Urothelium cell line (cell line): ENCODE measurements around the gene UPK3A.

ENCODE experiments used
- DNase-seq: peaks from one replicate; pipeline ENCODE4 v3.0.0; 2011; ENCODE audit warnings: low spot score, mixed read lengths
- FAIRE-seq: peaks from 2 replicates; lab custom pipeline; 2011; peaks lifted over from hg19 to GRCh38; lab: Jason Lieb, UNC

Gene UPK3A

DNA sequence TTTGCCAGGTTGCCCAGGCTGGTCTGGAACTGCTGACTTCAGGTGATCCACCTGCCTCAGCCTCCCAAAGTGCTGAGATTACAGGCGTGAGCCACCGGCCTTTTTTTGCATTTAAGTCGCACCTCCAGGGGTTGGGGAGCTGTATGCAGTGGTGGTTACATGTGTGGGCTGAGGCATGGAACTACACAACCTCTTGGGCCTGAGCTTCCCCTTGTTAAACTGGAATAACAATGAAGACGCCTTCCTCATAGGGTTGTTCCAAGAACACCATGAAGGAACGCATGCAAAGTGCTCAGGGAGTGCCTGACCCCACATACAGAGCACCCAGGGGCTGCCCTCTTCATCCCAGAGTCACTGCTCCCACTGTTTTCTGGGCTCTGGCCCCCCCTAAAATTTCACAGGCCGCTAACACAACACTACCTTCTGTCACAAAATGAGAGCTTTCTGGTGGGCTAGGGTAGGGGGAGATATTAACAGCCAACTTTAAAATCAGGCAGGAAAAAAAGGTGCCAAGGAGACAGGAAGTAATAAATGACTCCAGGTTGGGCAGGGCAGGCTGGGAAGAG, 23.7 kb downstream of the UPK3A start:
- FAIRE-seq (no peak), DNase-seq (no peak)

DNA sequence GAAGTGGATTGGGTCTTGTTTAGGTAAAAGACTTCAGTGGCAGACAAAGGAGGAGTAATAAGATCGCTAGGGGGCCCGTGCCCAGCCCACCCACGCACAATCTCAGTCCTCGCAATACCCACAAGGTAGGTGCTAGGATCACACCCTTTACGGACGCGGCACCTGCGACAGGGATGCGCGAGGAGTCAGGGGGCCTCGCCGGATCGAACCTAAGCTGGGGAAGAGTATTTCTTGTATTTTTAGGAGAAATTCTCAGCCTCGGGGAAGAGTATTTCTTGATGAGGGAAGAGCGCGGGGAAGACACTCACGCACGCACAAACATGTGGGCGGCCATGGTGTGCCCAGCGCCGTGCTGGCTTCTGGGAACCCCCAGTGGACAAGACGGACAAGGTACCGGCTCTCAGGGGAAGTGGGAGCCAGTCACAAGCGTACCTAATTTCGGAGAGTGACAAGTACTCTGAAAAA, 24.2 kb downstream of the UPK3A start:
- no peak for FAIRE-seq
- DNase-seq, result no peak

DNA sequence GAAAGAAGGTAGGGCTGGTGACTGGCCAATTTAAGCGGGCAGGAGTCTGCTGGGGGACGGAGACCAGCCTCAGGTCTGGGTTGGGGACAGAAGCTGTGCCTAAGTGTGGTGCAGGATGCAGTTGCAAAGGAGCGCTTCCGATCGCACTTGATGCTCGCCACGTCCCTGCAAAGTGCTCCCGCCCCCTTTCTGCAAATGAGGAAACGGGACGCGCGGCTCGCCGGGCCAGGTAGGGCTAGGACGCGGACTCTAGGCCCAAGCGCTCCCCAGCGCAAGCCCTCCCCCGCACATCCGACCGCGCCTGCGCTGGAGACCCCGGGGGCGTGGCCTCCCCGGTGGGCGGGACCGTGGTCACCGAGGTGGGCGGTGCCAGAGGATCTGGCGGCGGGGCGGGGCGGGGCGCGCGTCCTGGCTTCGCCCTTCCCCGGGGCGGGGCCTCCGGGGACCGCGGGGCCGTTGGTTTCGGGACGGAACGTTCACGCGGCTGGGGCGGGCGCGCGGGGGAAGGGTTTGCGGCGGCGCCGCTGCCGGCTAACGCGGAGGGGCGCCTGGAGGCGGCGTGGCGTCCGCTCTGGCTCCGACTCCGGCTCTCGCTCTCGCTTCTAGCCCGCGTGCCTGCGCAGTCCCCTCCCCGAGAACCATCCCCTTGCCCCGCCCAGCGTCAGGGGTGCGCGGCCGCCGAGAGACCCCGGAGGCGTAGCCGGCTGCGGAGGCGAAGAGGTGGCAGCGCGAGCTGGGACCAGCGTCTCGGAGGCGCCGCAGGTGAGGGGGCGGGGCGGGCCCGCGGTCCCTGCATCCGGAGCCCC, 24.9 kb downstream of the UPK3A start, which contains the start of gene FAM118A:
TSS of gene FAM118A (plus strand) at position 513 of the 806 bp plus-strand sequence. CDS start 12,446 bp downstream, outside the sequence.
- peak; percentile 91 for FAIRE-seq

DNA sequence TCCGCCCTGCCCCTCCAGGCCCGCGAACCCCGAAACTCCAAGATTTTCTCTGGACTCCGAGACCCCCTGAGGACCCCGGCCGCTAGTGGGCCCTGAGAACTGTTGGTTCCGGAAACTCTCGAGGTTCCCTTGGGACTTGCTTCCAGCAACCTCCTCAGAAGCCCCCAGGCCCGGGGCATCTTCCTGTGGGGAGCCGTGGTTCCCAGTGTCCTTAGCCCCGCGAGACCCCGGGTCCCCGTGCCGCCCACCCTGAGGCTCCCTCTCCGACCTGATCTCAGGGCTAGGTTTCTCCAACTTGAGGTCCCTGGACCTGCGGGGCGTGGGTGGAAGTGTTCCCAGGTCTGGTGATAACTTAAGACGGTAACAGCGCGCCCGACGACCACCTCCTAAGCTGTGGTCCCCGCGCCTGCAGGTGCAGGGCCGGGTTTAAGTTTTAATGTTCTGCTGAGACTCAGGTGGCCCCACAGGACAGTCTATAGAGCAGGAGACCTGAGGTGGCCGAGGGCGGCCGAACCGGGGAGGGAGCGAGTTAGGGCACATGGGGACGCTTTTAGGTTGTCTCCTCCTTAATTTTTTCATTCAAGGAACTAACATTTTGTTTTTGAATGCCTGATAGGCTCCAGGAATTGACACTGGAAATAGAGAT, 25.7 kb downstream of the UPK3A start:
- DNase-seq, result no peak
- FAIRE-seq, result no peak

More for the DNA sequence above, 24.9 kb downstream of the UPK3A start, which contains the start of gene FAM118A:
- DNase-seq, result peak; percentile 98

DNA sequence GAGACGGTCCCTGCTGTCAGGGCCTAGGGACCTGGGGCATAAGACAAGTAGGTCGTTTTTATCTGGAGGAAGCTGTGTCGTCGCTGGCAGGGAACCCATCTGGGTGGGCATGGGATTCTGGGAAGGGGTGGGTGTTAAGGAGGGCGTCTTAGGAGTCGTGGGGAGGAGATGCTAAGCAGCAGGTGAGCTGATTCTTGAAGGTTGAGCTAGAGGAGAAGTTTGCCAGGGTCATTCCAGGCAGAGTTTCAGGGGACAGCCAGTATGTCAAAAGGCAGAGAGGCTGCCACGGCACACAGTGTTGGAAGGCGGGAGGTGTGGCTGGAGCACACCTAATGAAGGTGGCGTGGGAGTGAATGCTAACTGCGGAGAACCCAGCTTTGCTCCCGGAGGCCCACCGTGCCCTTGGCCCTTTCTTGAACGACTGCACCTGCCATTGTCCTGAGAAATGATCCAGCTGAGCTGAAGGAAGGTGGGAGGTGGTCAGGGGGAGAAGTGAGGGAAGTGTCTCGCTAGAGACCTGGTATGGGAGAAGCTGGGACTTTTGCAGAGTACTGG, 26.3 kb downstream of the UPK3A start:
- DNase-seq (no peak), FAIRE-seq (no peak)

DNA sequence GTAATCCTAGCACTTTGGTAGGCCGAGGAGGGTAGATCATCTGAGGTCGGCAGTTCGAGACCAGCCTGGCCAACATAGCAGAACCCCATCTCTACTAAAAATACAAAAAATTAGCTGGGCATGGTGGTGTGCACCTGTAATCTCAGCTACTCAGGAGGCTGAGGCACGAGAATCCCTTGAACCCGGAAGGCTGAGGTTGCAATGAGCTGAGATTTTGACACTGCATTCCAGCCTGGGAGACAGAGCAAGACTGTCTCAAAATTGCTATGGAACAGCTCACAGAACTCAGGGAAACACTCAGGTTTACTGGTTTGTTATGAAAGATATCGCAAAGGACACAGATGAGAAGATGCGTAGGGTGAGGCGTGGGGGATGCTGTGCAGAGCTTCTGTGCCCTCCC, 27.7 kb downstream of the UPK3A start:
- FAIRE-seq (no peak), DNase-seq (no peak)

DNA sequence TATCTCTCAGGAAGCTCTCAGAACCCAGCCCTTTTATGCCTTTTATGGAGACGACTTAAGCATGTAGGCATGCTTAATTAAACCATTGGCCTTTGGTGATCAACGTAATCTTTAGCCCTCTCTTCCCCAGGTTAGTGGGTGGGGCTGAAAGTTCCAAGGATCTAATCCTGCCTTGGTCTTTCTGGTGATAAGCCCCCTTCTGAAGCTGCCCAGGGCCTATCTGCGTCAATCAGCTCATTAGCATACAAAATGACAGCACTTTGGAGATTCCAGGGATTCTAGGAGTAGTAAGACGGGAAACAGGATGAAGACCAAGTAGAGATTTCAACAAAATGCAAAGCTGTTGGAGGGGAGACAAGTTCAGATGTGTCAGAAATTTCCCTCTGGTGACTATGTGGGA, 28.1 kb downstream of the UPK3A start:
- DNase-seq (no peak), FAIRE-seq (no peak)

DNA sequence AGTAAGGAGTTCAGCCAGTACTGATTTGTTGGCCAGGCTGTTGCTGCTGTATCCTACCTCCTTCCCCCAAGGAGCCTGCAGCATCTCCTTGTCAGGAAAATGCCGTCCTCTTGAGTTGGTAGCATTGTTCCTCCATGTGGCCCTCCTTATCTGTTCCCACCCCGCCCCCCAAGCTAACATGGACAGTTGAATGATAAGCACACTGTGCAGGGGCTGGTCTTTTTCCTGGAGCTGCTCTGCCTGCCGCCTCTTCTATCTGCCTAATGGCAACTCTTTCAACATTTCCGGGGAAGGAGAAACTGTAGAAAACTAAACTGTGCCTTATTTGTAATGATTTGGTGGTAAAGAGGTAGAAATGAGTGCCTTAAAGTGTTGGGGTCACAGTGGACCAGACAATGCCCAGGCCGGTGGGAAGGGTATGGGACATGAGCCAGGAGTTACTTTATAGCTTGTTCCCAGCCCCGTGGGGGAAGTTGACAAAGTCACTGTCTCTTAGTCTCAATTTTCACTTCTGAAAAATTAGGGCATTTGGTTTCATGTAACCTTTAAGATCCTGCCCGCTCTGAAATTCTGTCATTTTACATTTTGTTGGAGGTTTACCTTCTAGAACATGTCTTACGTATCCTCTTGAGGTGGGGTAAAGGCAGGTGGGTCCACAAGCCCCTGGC, 29.4 kb downstream of the UPK3A start:
- no peak for DNase-seq
- no peak for FAIRE-seq

DNA sequence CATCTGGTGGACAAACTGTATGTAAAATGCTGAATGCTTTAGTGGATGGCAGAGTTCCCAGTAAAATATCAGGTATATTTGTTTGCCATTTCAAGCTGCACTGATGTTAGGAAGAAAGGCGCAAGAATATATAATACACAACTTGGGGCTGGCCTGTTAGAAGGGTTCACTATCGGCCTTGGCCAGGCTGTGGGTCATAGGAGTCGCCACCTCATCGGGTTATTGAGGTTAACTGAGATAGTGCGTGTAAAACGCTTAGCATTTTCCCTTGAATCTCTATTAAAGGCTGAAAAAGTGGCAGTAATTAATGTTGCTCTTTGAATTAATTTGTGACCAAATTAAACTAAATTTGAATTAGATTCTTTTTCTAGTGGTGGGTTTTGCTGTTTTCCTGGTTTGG, 30.0 kb downstream of the UPK3A start:
- FAIRE-seq (no peak), DNase-seq (no peak)

DNA sequence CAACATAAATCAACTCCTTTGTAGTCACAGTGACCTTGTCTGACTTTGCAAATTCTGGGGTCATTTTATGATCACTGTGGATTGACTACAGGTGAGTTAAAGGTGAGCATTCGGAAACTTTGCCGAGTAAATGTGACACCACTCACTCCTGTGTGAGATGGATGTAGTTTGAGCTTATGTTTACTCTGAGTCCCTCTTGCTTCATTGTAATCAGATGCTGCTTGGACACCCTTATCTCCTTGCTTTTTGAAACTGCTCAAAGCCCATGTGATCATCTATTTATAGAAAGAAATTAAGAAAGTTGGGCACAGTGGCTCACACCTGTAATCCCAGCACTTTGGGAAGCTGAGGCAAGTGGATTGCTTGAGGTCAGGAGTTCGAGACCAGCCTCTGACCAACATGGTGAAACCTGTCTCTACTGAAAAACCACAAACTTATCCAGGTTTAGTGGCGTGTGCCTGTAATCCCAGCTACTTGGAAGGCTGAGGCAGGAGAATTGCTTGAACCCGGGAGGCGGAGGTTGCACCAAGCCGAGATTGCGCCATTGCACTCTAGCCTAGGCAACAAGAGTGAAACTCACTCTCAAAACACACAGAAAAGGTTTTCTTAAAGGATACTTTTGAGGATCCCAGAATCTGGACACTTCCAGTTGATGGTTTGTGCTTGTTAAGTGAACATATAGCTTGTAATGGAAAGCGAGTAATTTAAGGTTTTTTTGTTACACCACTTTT, 32.2 kb downstream of the UPK3A start:
- FAIRE-seq (no peak), DNase-seq (no peak)

DNA sequence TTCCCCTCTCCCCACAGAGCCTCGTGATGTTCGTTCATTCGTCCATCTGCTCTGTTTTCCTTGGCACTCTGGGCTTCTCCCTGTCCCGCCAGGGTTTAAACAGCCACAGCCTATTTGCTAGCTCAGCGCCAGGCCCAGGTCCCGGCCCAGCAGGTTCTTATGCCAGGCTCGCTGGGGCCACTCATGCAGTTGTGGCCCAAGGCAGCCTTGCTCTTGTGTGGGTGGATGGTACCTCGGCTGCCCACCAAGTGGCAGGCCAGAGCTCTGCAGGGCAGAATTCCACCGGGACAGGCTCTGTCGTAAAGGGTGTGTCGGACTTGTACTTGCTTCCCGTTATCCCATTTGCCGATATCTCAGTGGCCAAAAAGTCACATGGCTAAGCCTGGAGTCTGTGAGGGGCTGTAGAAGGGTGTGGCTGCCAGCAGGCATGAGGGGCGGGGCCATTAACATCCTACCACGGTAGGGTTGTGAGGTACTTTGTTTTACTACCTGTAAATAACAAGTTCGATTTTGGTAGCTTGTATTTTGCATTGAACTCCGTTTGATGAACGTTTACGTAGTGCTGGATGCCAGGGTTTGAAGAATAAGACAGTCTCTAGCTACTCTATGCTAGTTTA, 32.9 kb downstream of the UPK3A start:
- FAIRE-seq, result no peak
- DNase-seq, result peak; percentile 47

DNA sequence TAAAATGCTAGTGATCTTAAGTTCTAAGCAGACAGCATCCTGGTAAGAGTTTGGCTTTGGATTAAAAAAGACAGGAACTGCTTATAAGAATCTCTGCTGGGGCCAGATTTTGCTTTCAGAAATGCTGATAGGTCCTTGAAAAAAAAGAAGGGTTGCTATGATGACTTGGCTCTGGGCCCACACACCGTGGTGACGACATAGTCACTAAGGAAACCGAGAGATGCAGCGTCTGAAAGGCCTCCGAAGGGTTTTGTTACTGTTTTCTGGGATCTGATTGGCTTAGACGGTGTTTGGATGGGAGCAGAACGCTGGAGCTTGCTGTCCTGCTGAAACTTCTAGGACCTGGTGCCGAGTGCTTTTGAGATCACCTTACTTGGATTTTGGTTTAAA, 33.4 kb downstream of the UPK3A start:
- DNase-seq (peak; percentile 70), FAIRE-seq (no peak)

DNA sequence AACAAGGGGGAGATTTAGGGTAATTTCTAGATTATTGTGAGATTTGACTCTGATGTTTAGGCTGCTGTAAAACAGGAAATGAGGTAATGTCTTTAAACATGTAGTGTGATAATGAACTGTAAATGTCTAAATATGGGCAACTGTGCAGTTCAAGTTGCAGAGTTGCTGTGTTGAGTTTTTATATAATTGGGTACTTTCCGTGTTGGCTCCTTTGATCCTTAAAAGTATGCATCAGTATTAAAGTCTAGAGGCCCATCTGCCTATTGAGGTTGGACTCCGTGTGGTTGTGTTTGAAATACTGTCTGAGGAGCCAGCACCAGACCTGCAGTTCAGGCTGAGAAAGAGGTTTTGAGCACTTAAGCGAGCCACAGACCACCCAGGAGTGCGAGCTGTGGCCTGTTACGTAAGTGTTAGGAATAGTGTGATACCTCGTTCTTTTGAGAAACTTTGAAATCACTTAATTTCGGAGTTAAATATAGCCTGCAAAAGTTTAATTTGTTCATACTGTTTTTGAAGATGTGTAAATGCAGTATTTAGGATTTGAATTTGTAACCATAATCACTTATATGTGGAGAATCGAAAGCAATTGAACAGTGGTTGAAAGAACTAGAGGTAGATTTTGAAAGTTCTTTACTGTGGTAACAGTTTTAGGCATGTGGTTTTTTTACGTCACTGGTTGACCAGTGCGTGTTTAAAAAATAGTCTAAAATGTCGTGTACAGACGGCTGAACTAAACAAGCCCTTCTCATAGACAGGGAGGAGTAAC, 34.0 kb downstream of the UPK3A start:
- DNase-seq (no peak), FAIRE-seq (no peak)

DNA sequence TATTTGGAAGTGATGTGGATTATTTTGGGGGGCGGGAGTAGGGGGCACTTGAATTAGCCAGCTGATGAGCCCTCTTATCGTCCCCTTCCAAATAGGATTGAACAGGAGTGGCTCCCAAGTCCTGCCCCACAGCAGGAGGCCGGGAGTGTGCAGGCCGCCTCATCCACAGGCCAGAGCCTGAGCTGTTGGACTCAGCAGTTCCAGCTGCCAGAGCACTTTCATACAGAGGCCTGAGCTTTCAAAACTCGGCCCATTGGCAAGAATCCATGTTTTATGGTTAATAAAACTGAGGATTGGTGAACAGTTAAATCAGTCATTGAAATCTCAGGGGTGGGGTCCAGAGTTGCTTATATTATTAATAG, 34.6 kb downstream of the UPK3A start:
- FAIRE-seq (no peak), DNase-seq (no peak)

DNA sequence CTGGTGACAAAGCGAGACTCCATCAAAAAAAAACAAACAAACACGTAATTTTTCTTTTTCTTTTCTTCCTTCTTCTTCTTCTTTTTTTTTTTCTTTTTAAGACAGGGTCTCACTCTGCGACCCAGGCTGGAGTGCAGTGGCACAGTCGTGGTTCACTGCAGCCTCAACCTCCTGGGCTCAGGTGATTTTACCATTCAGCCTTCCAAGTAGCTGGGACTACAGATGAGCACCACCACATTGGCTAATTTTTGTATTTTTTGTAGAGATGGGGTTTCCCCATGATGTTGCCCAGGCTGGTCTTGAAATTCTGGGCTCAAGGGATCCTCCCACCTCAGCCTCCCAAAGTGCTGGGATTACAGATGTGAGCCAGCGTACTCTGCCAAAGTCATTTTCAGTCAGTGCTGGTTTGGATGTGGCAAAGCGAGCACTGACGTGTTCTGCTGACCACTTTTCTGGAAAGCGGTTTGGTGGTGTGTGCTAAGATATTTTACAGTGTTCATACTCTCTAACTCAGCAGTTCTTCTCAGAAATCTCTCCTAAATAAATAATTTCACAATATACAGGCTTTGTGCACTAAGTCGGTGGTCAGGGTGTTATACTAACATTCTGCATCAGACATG, 35.7 kb downstream of the UPK3A start:
- FAIRE-seq (no peak), DNase-seq (no peak)

DNA sequence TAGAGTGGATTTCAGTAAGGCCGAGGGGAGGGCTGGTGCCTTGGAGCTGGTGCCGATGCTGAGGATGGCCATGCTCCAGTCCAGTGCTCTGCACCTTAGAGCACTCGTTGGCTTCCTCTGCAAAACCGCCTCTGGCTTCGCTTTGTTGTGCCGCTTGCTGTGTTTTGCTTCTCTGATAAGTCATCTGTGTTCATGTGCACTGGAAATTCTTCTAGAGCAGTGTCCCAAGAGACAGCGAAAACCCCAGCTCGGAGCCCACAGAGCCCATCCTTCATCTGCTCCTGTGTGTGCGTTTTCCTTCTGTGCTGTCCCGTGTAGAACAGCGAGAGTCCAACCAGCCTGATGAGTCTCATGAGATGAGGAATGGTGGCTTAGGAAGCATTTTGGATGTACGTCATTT, 37.1 kb downstream of the UPK3A start:
- no peak for FAIRE-seq
- DNase-seq, result no peak

DNA sequence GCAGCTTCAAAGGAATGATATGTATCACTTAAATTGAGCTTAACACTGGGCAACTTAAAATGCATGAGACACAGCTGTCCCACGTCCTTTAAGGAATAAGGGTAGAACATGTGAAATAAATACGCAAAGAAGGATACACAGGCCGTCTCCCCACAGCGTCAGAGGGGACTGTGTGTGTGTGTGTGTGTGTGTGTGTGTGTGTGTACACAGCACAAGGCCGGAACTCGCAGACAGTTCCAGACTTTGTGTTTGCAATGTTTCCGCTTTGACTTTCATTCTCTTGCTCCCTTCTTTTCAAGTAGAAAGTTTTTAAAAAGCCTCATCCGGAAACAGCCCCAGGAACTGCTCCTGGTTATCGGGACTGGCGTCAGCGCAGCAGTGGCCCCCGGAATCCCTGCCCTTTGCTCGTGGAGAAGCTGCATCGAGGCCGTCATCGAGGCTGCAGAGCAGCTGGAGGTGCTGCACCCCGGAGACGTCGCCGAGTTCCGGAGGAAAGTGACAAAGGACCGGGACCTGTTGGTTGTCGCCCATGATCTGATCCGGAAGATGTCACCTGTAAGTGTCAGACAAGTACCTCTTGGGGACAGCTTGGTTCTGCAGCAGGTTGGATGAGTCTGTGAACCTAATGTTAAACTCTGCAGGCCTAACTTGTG, 38.2 kb downstream of the UPK3A start:
- DNase-seq (no peak), FAIRE-seq (peak; percentile 23)

DNA sequence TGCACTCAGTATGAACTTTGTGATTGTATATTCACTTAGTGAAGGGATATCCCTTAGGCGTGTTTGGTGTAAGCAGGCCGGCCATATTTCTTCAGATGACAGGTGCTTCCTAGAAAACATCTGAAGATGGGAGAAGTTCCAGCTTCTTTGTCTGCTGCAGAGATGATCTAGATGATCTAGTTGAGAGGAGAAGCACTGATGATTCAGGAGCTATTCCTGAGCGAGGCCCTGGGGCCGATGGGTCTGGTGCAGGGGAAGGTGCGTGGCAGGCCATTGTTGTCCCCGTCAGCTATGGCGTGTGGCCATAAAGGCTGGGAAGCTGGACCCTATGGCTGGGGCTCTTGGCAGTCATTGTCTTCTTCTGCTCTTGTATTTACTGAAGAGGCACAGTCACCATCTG, 38.9 kb downstream of the UPK3A start:
- DNase-seq (no peak), FAIRE-seq (no peak)
